Upper lobe of left lung (tissue), 6 donors: ENCODE results near the gene EBF3. TPM values are rescaled to one million over a fixed set of nuclear protein-coding genes. Genes with fewer than 3 reads are reported as not detected.
A peak's percentile ranks its signal among the peaks of the same experiment; 100 is the strongest.

ENCODE experiments used
- ATAC-seq, 2 donors: fragments of 200-7000 bp; cut with Tn5 transposase; one replicate each; pipeline ENCODE4 v1.9.1; 2022; ENCODE audit warnings: mild to moderate bottlenecking in 2 of 2, moderate library complexity in 2 of 2; ENCODE audit not compliant: low FRiP score in 2 of 2
- DNase-seq, 2 donors: peaks; one replicate each; pipeline ENCODE4 v3.0.0-alpha.2; 2019 to 2020
- H3K27ac ChIP-seq, 4 donors: fragments of 200-600 bp; sonication (generic); one replicate each; pipeline ENCODE4 v1.5.1; 2016 to 2019
- H3K27me3 ChIP-seq, 4 donors: fragments of 200-600 bp; sonication (generic); one replicate each; pipeline ENCODE4 v1.5.1; 2017 to 2019
- H3K36me3 ChIP-seq, 4 donors: fragments of 200-600 bp; sonication (generic); one replicate each; pipeline ENCODE4 v1.5.1; 2016 to 2019
- H3K4me1 ChIP-seq, 4 donors: fragments of 200-600 bp; sonication (generic); one replicate each; pipeline ENCODE4 v1.5.1; 2018 to 2019
- H3K4me3 ChIP-seq, 4 donors: fragments of 200-600 bp; sonication (generic); one replicate each; pipeline ENCODE4 v1.5.1; 2017 to 2019; ENCODE audit warnings: mild to moderate bottlenecking in 2 of 4, moderate library complexity in 1 of 4
- H3K9me3 ChIP-seq, 4 donors: fragments of 200-600 bp; sonication (generic); one replicate each; pipeline ENCODE4 v1.5.1; 2018 to 2019
- EP300 ChIP-seq, 4 donors: sonication (generic); formaldehyde crosslinking; IDR thresholded peaks; one replicate each; pipeline ENCODE4 v1.5.1; 2017; ENCODE audit warnings: antibody characterized with exemption in 4 of 4, control low read depth in 2 of 4
- POLR2A ChIP-seq, 4 donors: fragments of 450-650 bp; IDR thresholded peaks; one replicate each; pipeline ENCODE4 v1.5.1; 2016 to 2017; ENCODE audit warnings: antibody characterized with exemption in 4 of 4, mild to moderate bottlenecking in 2 of 4
- POLR2AphosphoS5 ChIP-seq, 2 donors: sonication (generic); formaldehyde crosslinking; IDR thresholded peaks; one replicate each; pipeline ENCODE4 v1.5.1; 2017; ENCODE audit warnings: antibody characterized with exemption in 2 of 2
- WGBS, 2 donors: methylation state at CpG; one replicate each; pipeline ENCODE4 v1.1.5; 2017 to 2018; 5-methylcytosine and 5-hydroxymethylcytosine counted together
- total RNA-seq, 6 donors: library from RNA; depleted of rRNA in 4 of 6; stranded (reverse); fragments of >200 nt in 4 of 6; gene quantifications; one replicate each; pipeline versions ENCODE4 v1.1.0 to v1.2.1, GENCODE V29; 2016 to 2021
- TF ChIP-seq, protein P1 (sequence below), 6 experiments: fragments of 450-650 bp in 4 of 6; fragments of 200-600 bp in 2 of 6; sonication (generic) in 2 of 6; IDR thresholded peaks; one replicate each; pipeline ENCODE4 v1.5.1; 2016 to 2019; ENCODE audit warnings: antibody characterized with exemption in 6 of 6
- donor health status: DM: no; HTN: no; CAD: no; lungs with moderate emphysema.
- donor health status: DM: no; HTN: yes; CAD: no; lungs with severe emphysema.

Gene EBF3
- total RNA-seq, 6 donors from 2014 or later: 0.06 to 0.51 TPM; not detected in 4

DNA sequence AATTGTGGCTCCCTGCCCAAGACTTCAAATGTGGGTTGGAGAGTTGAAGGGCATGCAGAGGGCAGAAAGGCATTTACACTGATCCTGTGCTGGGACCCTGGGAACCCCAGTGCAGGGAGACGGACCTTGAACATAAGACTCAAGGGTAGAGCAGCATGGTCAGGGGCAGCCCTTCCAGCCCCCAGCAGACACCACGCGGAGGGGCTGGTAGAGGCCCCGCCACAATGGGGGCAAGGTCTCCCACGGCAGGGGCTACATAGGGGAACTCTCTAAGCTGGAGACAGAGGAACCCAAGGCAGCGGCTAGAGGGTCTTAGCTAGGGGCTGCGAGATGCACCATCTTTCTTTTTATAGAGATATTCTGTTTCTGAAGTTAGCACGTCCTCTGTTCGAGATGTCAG lies 45.2 kb upstream of the EBF3 start:
- no peak overlapping the region for H3K4me3 ChIP-seq
- TF ChIP-seq, protein P1, sequence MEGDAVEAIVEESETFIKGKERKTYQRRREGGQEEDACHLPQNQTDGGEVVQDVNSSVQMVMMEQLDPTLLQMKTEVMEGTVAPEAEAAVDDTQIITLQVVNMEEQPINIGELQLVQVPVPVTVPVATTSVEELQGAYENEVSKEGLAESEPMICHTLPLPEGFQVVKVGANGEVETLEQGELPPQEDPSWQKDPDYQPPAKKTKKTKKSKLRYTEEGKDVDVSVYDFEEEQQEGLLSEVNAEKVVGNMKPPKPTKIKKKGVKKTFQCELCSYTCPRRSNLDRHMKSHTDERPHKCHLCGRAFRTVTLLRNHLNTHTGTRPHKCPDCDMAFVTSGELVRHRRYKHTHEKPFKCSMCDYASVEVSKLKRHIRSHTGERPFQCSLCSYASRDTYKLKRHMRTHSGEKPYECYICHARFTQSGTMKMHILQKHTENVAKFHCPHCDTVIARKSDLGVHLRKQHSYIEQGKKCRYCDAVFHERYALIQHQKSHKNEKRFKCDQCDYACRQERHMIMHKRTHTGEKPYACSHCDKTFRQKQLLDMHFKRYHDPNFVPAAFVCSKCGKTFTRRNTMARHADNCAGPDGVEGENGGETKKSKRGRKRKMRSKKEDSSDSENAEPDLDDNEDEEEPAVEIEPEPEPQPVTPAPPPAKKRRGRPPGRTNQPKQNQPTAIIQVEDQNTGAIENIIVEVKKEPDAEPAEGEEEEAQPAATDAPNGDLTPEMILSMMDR (IDR thresholded peaks at IDR 0.05): no peak
- TF ChIP-seq POLR2A (IDR thresholded peaks at IDR 0.05) (no peak), POLR2AphosphoS5 (IDR thresholded peaks at IDR 0.05) (no peak), EP300 (IDR thresholded peaks at IDR 0.05) (no peak)

DNA sequence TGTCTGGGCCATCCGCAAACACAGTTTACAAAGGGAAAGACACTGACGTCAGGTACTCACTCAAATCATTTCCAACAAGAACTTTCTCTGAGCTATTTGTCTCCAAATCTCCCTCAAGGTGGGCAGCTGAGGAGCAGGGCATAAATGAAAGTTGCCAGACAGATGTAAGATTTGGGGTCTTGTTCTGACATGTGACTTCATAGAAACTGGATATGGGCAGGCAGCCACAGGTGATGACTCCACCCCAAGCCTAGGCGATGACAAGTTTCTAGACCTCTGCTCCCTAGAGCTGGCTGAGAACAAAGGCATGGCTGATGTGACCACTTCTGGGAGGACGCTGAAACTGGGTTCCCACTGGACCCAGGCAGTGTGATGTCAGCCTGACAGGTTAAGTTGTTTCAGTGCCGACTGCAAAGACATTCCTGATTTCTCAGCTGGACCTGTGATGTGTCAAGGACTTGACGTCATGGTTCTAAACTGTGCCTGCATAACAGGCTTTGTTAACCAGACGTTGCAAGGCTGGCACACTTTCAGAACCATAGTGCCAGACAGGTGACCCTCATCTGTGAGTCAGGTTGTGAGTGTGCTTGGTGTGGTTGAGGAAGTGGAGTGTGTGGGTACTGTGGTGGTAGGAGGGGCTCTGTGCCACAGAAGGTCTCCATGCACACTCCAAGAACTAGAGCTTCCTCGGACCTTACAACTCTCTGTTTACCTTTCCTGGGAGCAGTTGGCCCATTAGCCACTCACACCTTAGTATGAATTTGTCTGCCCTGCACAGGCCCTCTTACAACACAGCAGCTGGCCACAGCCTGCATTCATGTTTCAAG lies 39.9 kb upstream of the EBF3 start:
- Histone ChIP-seq H3K4me1 (no peaks in the 10 kb centered on the region), H3K27ac (no peak overlapping the region), H3K9me3 (peaks cover 0 to 2% (median 0%) of the 10 kb centered on the region in 4 donors), H3K36me3 (no peaks in the 10 kb centered on the region), H3K27me3 (no peaks in the 10 kb centered on the region), H3K4me3 (no peak overlapping the region)
- TF ChIP-seq POLR2A (IDR thresholded peaks at IDR 0.05) (no peak), EP300 (IDR thresholded peaks at IDR 0.05) (no peak), POLR2AphosphoS5 (IDR thresholded peaks at IDR 0.05) (no peak)
- TF ChIP-seq, protein P1 (IDR thresholded peaks at IDR 0.05): no peak
- WGBS, 2 donors: 73 to 79% methylated on average over 7 to 8 of the region's 8 CpGs
- DNase-seq (peak in 1 of 2 donors; percentile 12), ATAC-seq (no peak)

More for the DNA sequence above, 45.2 kb upstream of the EBF3 start:
- H3K9me3 ChIP-seq: peaks cover 0 to 2% (median 0%) of the 10 kb centered on the region in 4 donors
- H3K27me3 ChIP-seq: no peaks in the 10 kb centered on the region
- DNase-seq (peak in 1 of 2 donors; percentile 18), ATAC-seq (no peak)
- no peaks in the 10 kb centered on the region for H3K36me3 ChIP-seq
- 91 to 93% methylated on average over 7 to 9 of the region's 9 CpGs for WGBS, 2 donors
- H3K27ac ChIP-seq: no peak overlapping the region
- peaks cover 0 to 5% (median 1%) of the 10 kb centered on the region in 4 donors for H3K4me1 ChIP-seq

DNA sequence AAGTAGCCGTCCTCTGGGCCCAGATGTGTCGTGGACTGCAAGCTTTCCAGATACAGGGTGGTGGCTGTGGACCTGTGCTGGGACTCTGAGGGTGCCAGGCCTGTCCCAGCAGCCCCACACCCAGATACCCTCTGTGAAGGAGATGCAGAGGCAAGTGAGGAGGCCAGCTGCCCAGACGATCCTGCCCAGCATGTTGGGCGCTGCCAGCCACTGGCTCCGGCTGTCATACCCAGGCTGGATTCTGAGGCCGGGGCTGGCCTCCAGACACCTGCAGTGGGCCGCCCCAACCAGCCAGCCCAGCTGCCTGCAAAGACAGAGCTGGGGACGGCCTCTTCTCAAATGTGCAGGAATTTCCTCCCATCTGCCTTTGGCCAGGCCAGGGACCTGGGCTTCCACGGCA lies 39.1 kb upstream of the EBF3 start:
- Histone ChIP-seq H3K27me3 (no peaks in the 10 kb centered on the region), H3K9me3 (peaks cover 0 to 2% (median 0%) of the 10 kb centered on the region in 4 donors), H3K4me1 (no peaks in the 10 kb centered on the region), H3K4me3 (no peak overlapping the region), H3K36me3 (no peaks in the 10 kb centered on the region), H3K27ac (no peak overlapping the region)
- DNase-seq (peak in 1 of 2 donors; percentile 12), ATAC-seq (peak in 1 of 2 donors; percentile 13)
- 83 to 86% methylated on average over 2 to 9 of the region's 9 CpGs for WGBS, 2 donors
- TF ChIP-seq EP300 (IDR thresholded peaks at IDR 0.05): no peak
- TF ChIP-seq POLR2A (IDR thresholded peaks at IDR 0.05): no peak
- no peak for TF ChIP-seq POLR2AphosphoS5 (IDR thresholded peaks at IDR 0.05)
- TF ChIP-seq, protein P1 (IDR thresholded peaks at IDR 0.05): no peak

DNA sequence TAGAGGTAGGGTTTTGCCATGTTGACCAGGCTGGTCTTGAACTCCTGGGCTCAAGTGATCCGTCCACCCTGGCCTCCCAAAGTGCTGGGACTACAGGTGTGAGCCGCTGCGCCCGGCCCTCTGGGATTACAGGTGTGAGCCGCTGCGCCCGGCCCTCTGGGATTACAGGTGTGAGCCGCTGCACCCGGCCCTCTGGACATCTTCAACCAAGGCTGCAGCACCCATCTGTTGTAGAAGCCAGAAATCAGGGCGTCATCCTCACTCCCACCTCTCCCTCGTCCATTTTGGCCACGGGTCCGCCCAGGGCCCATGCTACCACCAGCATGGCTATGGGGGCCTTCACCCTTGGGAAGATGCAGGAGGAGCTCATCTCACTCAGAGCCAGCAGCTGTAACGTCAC lies 38.5 kb upstream of the EBF3 start:
- Histone ChIP-seq H3K27ac (no peak overlapping the region), H3K27me3 (no peaks in the 10 kb centered on the region), H3K36me3 (no peaks in the 10 kb centered on the region), H3K9me3 (peaks cover 0 to 2% (median 0%) of the 10 kb centered on the region in 4 donors), H3K4me3 (no peak overlapping the region), H3K4me1 (no peaks in the 10 kb centered on the region)
- 85 to 88% methylated on average over 4 to 13 of the region's 14 CpGs for WGBS, 2 donors
- ATAC-seq (no peak), DNase-seq (peak in 1 of 2 donors; percentile 10)
- TF ChIP-seq, protein P1 (IDR thresholded peaks at IDR 0.05): no peak
- TF ChIP-seq POLR2AphosphoS5 (IDR thresholded peaks at IDR 0.05): no peak
- TF ChIP-seq EP300 (IDR thresholded peaks at IDR 0.05): no peak
- TF ChIP-seq POLR2A (IDR thresholded peaks at IDR 0.05): no peak
